ENCODE data around the gene USH1C.

The USH1C gene

GRCh38 chr11:17526326-17526725, 17.9 kb downstream of the USH1C start:
- ATAC-seq = no peak
- no peak for TF ChIP-seq GLIS3 (CRISPR knock-in tag; IDR thresholded peaks at IDR 0.05)
- TF ChIP-seq ZNF8 (CRISPR knock-in tag; IDR thresholded peaks at IDR 0.05) = no peak
- no peak for TF ChIP-seq CSRNP3 (CRISPR knock-in tag; IDR thresholded peaks at IDR 0.05)
- TF ChIP-seq POU6F1 (CRISPR knock-in tag; IDR thresholded peaks at IDR 0.05; ENCODE audit: borderline replicate concordance, low read depth) = no peak
- TF ChIP-seq ISL1 (CRISPR knock-in tag; IDR thresholded peaks at IDR 0.05) = no peak
- TF ChIP-seq TOX (CRISPR knock-in tag; IDR thresholded peaks at IDR 0.05; ENCODE audit: borderline replicate concordance) = no peak
- TF ChIP-seq CREB5 (CRISPR knock-in tag; IDR thresholded peaks at IDR 0.05; ENCODE audit: low read depth) = no peak
- no peak for TF ChIP-seq TCF4 (CRISPR knock-in tag; IDR thresholded peaks at IDR 0.05; ENCODE audit: borderline replicate concordance)
- no peak for TF ChIP-seq PATZ1 (CRISPR knock-in tag; IDR thresholded peaks at IDR 0.05; ENCODE audit: borderline replicate concordance)
- TF ChIP-seq CSDC2 (CRISPR knock-in tag; IDR thresholded peaks at IDR 0.05) = no peak
- no peak for TF ChIP-seq SNAI2 (CRISPR knock-in tag; IDR thresholded peaks at IDR 0.05)

- TF ChIP-seq ISL1 (CRISPR knock-in tag; IDR thresholded peaks at IDR 0.05) = no peak
- no peak for TF ChIP-seq POU6F1 (CRISPR knock-in tag; IDR thresholded peaks at IDR 0.05; ENCODE audit: borderline replicate concordance, low read depth)
- TF ChIP-seq OSR1 (CRISPR knock-in tag; IDR thresholded peaks at IDR 0.05) = no peak
- no peak for TF ChIP-seq GLIS3 (CRISPR knock-in tag; IDR thresholded peaks at IDR 0.05)
- TF ChIP-seq ESRRG (CRISPR knock-in tag; IDR thresholded peaks at IDR 0.05) = no peak
- no peak for TF ChIP-seq RARB (CRISPR knock-in tag; IDR thresholded peaks at IDR 0.05)
- TF ChIP-seq SNAI2 (CRISPR knock-in tag; IDR thresholded peaks at IDR 0.05) = no peak
- no peak for TF ChIP-seq CSDC2 (CRISPR knock-in tag; IDR thresholded peaks at IDR 0.05)
- no peak for TF ChIP-seq ZNF565 (CRISPR knock-in tag; conservative IDR thresholded peaks at IDR 0.05; ENCODE audit: low read depth)
- no peak for TF ChIP-seq ARNTL (CRISPR knock-in tag; IDR thresholded peaks at IDR 0.05; ENCODE audit: borderline replicate concordance, low read depth)
- TF ChIP-seq PATZ1 (CRISPR knock-in tag; IDR thresholded peaks at IDR 0.05; ENCODE audit: borderline replicate concordance) = no peak
- no peak for TF ChIP-seq ZC3H10 (CRISPR knock-in tag; IDR thresholded peaks at IDR 0.05)
- TF ChIP-seq BACH2 (CRISPR knock-in tag; IDR thresholded peaks at IDR 0.05; ENCODE audit: borderline replicate concordance) = no peak
- no peak for TF ChIP-seq CREB5 (CRISPR knock-in tag; IDR thresholded peaks at IDR 0.05; ENCODE audit: low read depth)
- TF ChIP-seq ZFP3 (CRISPR knock-in tag; IDR thresholded peaks at IDR 0.05) = no peak
- TF ChIP-seq ZNF70 (CRISPR knock-in tag; IDR thresholded peaks at IDR 0.05) = no peak
- TF ChIP-seq TOX (CRISPR knock-in tag; IDR thresholded peaks at IDR 0.05; ENCODE audit: borderline replicate concordance) = no peak
- no peak for TF ChIP-seq TCF4 (CRISPR knock-in tag; IDR thresholded peaks at IDR 0.05; ENCODE audit: borderline replicate concordance)
- no peak for ATAC-seq
Observed at GRCh38 chr11:17525570-17525969, 18.6 kb downstream of the USH1C start.

All from SK-N-SH treated with all-trans-retinoic acid at 6 μM for 48 hours (cell line).